ENCODE data around the gene CHI3L2.

The CHI3L2 gene

DNA sequence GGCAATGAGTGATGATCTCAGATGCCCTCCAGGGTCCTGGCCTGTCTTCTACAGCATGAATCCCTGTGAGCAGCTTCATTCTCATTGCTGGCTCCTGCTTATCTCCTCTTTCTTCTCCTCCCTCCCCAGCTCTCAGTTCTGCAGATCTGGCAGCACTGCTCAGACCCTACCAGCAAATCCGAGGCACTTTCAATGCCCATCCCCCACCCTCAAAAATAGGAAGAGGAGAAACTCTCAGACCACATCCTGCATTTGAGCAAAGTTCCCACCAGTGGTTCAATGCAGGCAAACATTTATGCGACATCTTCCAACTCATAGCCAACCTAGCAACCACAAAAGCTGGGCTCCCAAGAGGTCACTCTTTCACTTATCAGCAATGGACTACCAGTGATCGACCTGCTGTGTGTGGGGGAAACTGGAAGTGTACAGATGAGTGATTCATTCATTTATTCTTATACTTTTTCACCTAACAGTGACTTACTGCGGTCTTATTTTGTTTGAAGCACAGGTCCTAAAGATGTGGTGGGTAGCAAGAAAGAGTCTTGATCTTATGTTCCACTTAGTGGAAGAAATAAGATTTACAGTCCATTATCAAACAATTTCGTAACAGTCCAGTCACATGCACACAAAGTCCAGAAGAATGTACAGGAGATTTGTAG lies 5.8 kb upstream of the CHI3L2 start:
- no peak for DNase-seq

DNA sequence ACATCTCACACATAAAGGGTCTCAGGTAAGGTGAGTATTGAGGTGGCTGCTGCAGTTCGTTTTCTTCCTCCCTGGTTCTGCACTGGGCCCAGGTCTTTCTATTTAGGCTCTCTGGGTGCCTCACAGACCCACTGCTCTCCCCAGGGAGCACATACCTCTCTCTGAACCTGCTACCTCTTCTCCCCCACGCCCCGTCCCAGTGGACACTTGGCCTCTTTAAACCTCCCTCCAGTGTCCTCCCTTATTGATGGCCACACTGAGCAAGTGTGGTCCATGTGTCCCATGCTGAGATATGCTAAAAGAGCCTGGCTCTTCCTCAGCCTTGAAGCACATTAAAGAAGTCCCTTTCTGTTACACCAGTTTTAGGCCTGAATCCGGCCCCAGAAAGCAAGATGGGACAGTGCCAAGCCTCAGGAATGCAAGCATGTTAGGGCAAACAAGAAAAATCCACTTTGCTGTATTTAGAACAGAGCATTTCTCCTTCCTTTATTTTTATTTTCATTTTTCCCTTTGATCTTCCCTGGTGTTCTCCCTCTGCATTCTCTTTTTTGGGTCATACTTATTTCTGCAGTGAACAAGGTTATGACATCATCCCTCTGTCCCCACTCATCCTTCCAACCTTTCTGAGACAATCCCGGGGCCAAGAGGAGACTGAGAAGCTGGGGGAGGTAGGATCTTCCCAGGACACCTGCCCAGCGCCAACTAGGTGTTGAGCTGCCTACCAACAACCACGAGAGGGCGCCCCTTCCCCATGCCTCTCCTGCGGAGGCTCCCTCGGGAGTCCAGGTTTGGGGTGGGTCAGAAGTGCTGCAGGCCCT lies 5.0 kb upstream of the CHI3L2 start:
- DNase-seq, result peak; percentile 17

DNA sequence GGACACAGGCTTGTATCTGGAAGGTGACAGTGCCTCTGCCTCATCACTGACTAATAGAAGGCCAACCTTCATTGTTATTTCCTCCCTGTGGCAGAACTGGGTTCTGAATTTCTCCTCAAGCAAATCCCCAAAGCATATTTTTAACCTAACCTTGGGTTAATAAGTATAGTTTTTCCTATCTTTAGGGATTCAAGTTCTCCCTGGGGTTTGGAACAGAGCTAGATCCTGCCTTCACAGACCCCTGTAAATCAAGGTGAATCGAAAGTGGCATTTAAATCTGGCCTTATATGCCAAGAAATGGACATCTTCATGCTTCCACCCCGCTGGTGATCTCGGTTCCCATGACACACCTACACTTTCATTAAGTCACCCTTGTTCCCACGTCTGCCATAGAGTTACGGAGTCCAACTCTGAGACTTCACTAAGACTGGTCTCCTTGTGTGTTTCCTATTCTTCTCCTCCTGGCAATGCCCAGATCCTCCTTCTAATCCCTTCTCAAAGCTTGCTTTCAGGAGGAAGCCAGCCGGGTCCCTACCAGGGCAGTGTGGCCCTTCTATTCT lies 4.3 kb upstream of the CHI3L2 start:
- no peak for DNase-seq

- DNase-seq, result no peak
Measured at GRCh38 chr1:111225091-111225490, 2.4 kb upstream of the CHI3L2 start.

- no peak for DNase-seq
Measured at GRCh38 chr1:111225717-111226400, 1.7 kb upstream of the CHI3L2 start.

- no peak for DNase-seq
Measured at GRCh38 chr1:111227851-111228747, 586 bp downstream of the CHI3L2 start.

GRCh38 chr1:111228748-111229126 lies 1.2 kb downstream of the CHI3L2 start:
- no peak for DNase-seq

- DNase-seq, result no peak
Measured at GRCh38 chr1:111232134-111232533, 4.6 kb downstream of the CHI3L2 start.

GRCh38 chr1:111234258-111234657 lies 6.7 kb downstream of the CHI3L2 start:
- DNase-seq, result no peak

- no peak for DNase-seq
Measured at GRCh38 chr1:111234866-111235265, 7.4 kb downstream of the CHI3L2 start.

- no peak for DNase-seq
Measured at GRCh38 chr1:111236379-111236778, 8.9 kb downstream of the CHI3L2 start.

- no peak for DNase-seq
Measured at GRCh38 chr1:111236806-111237205, 9.3 kb downstream of the CHI3L2 start.

DNA sequence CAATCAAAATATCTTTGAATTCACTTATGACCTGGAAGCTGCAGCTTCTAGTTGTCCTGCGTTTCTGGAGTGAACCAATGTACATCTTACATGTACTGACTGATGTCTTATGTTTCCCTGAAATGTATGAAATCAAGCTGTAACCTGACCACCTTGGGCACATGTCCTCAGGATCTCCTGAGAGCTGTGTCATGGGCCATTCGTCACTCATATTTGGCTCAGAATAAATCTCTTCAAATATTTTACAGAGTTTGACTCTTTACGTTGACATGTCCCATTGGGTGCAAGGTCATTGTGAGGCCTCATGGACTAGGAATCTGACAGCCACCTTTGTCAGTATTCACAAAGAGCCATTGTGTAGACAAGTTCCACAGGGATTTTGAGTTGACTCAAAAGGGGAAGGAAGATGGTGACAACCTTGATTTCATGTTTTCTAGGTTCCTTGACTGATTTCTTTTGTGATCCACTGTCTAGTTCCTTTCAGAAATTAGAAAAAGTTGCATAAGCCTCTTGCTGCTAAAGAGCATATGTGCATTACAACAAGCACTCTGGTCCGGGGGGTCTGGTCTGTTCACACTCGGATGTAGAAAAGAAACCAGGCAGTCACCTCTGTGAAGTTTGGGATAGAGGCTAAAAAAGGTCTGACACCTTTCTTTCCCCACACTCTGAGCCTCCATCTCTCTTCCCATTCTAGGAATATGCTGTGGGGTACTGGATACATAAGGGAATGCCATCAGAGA lies 10.7 kb downstream of the CHI3L2 start:
- DNase-seq, result no peak

DNA sequence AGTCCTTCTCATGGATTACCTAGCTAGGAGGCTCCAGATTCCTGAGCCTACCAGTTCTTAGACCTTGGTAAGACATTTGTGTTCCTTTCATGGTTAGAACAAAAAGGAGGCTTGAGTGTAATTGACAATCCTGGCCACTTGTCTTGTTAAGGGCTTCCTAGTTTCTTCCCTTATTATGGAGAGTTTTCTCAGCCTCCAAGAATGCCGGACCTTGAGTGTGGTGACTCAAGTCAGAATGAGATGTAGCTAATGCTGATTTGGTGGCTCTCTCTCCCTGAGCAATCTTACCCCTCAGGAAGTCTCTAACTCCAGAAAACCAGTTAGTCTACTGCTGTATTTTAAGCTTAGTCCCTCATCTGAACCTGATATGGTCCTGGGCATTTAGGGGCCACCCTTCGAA lies 14.3 kb downstream of the CHI3L2 start:
- DNase-seq, result no peak

DNA sequence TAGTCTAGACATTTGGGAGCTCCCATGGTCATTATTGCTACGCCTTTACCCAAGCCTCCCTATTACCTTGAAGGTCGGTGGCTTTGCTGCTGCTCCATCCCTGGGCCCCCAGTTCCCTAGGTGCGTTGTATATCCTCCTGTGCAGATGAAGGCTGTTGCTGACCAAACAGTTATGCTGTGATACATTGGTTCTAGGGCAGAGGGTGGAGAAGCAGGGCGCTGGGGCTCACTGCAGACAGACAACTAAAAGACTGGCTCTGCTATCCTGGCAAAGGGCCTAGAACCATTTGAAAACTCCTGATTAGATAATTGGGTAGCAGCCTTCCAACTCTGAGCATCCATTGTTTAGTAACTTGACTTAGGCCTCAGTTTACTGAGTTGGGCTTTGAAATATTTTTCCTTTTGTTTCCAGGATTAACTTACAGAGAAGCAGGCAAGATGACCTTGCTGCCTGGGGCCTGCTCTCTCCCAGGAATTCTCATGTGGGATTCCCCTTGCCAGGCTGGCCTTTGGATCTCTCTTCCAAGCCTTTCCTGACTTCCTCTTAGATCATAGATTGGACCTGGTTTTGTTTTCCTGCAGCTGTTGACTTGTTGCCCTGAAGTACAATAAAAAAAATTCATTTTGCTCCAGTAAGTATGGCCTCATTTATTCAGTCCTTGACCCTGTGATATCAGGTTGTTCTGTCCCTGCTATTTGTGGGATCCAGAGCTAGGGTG lies 15.5 kb downstream of the CHI3L2 start:
- no peak for DNase-seq

DNA sequence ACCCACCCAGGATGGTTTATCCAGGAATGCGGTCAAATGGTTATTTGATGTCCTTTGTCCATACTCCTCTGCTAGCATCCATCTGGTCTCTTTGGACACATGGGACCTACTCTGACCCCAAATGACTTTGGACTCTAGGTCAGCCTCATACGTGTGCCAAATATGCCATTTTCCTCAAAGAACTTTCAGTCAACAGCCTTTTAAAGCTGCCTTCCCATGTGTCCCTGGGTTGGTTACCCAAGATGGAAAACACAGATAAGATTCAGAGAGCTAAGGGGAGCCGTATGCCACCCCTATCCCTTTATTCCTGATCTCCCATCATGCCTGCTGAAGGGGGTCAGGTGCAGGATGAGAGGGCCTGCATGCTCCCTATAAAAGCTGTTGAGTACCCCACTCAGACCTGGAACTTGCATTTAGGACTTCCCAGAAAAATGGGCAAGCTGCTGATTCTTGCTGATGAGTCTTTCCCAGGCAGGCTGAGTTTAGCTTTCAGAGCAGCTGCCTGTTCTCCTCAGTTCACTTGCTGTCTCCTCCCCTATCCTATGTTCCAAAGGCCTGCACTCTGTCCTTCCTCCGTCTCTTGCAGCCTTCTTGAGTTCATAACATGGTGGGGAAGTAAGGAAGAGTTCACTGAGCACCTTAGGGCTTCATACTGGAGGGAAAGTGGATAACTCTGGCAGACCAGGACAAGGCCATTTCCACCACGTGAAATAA lies 19.8 kb downstream of the CHI3L2 start:
- DNase-seq, result no peak

DNA sequence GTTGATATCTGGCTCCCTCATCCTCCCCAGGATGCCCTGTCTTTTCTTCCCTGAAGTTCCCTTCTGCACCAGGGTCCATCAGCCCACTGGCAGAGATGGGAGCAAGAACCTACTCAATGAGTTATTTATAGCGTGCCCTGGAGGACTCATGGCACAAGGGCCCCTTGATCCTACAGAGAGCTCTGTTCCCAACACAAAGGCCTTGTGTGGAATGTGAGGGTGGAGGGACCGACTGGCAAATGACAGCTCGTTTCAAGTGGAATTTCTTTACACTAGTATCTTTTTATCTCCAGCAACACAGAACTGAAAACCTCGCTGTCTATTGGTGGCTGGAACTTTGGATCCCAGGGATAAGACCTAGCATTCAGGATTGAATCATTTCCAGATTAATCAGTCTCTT lies 22.4 kb downstream of the CHI3L2 start:
- no peak for DNase-seq

DNA sequence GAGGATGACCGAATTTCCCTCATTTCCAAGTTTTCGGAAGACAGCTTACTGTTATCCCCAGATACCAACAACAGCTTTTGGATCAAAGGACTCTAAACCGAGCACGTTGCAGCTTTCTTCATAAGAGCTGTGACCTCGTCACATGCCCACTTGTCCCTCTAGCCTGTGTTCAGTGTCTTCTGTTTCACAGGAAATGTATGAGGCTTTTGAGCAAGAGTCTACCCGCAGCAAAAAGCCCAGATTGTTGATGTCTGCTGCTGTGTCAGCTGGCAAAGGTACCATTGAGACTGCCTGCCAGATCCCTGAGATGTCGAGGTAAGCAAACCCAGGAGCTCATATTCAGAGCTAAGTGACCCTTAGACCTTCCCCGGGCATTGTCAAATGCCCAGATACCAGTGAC lies 24.1 kb downstream of the CHI3L2 start:
- no peak for DNase-seq

DNA sequence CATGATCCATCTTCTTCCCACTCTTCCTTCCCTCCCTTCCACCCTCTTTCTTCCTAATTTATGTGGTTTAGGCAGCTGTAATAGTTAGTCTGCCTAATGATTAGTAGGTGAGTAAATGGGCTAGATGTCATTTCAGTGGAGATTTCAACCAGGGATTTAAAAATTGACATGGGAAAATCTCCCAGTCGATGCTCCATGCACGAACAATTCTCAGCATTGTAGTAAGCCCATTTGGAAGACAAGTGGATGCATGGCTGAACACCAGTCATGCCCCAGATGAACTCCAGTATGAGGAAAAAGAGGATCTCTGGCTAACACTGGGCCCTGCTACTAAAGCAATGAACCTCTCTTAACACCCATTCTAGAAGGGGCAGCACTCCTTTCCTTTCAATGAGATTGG lies 25.3 kb downstream of the CHI3L2 start:
- no peak for DNase-seq

GRCh38 chr1:111253876-111254275 lies 26.4 kb downstream of the CHI3L2 start:
- DNase-seq, result no peak
